AML-193 (cell line): ENCODE data around the gene FBXL22.

Experiments
- DNase-seq, 2 experiments: peaks; one replicate each; lab custom pipeline; 2025; lab: John Stamatoyannopoulos, UW

Gene FBXL22, protein sequence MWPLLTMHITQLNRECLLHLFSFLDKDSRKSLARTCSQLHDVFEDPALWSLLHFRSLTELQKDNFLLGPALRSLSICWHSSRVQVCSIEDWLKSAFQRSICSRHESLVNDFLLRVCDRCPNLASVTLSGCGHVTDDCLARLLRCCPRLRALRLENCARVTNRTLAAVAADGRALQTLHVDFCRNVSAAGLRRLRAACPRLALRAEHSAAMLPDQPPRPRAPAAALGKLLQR

GRCh38 chr15:63597038-63597790 lies at the start of gene FBXL22:
TSS of gene FBXL22 (plus strand) at chr15:63597387. CDS start at chr15:63597393, 6 bp downstream.
- DNase-seq, result no peak

DNA sequence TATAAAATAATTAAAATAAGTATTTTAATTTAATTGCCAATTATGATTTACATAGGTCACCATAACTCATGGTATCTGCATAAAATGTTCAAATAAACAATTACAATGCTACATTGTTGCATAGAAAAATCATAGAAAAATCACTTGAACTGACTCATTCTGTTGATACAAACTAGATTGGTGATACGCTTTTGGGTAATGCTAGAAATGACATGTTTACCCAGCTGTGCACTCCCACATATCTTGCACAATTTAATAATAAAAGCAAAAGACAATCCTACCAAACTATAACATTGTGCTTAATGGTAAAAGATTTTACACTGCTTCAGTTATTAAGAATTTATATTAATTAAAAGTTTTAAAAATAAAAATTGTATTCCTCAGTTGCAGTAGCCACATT lies 45.8 kb upstream of the FBXL22 start:
- no peak for DNase-seq

GRCh38 chr15:63553388-63553791 lies 43.8 kb upstream of the FBXL22 start:
- DNase-seq, result peak; percentile 22 to 44

DNA sequence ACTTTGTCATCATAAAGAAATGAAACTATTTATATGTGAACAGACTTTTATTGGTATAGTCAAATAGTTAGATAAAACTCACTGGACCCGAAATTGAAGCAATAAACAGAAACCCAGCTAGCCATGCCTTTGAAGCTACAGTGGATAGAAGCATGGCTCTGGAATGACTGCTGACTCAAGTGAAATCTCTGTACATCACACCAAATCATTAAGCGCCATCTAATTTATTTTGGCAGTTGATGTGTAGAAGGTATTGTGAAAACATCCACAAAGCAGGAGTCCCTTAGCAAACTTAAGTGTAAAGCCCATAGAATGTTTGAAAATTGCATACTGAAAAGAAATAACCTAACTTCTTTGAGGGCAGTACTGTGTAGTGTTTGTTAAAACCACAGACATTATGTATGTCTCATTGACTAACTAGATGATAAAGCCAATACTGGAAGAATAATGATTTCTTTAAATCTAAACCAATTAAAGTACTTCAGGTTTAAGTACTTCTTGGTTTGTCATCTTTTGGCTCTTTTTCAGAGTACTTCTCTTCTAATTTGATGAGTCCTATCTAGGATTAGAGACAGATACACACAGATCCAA lies 42.8 kb upstream of the FBXL22 start:
- no peak for DNase-seq

- DNase-seq, result no peak
Observed at GRCh38 chr15:63555507-63555906, 41.7 kb upstream of the FBXL22 start.

DNA sequence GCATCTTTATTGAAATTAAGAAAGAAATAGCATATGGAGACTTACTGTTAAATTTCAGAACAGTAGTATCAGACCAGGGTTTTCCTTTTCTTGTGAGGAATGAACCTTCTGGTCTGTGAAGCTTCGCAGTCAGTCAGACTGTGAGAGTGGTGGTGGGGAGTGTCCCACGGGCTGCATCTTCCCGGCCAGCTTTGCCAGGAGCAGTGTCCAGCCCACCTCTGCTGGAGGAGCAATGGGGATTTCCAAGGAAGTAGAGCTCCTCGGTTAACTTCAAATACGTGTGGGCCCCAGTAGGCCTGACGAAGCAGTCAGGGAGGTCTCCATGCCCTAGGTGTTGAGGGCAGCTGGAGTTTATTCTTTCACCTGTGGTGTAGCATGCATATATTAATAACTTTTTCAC lies 40.9 kb upstream of the FBXL22 start:
- DNase-seq, result no peak

DNA sequence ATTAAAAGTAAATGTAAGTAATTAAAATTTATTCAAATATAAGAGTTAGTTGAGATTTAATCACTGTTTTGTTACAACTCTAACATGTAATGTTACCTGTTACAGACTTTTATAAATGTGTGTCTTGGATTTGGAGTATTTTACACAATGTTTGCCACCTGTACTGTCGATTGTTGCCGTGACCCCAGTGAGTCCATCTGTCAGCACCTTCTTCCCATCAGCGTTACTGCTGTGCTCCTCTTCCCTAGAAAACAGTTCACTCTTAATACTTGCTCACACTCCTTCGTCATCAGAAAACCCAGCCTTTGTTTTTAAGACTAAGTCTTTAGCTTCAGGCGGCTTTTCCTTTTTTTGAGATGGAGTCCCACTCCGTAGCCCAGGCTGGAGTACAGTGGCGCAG lies 40.5 kb upstream of the FBXL22 start:
- no peak for DNase-seq

GRCh38 chr15:63559753-63560152 lies 37.4 kb upstream of the FBXL22 start:
- DNase-seq, result no peak

- no peak for DNase-seq
Observed at GRCh38 chr15:63560741-63561448, 36.3 kb upstream of the FBXL22 start.

- no peak for DNase-seq
Observed at GRCh38 chr15:63564093-63564492, 33.1 kb upstream of the FBXL22 start.

- DNase-seq, result no peak
Observed at GRCh38 chr15:63565536-63566186, 31.5 kb upstream of the FBXL22 start.

- DNase-seq, result no peak
Observed at GRCh38 chr15:63572749-63573464, 24.3 kb upstream of the FBXL22 start.

- no peak for DNase-seq
Observed at GRCh38 chr15:63573533-63573932, 23.7 kb upstream of the FBXL22 start.

DNA sequence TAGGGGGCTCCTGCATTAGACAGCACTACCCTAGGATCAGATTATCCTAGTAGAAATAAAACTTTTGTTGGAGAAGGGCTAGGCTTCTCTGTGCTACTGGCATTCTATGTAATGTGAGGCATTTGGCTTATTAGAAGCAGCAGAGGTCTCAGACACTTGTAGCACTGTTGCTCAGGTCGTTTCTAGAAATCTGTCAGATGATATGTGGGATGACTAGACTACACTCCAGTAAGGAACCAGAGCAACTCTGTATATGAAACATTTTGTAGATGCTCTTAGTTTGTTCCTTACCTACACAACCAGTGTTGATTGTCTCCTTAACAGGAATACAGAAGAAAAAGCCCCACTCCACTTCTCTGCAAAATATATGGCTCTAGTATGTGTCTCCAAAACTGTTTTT lies 21.9 kb upstream of the FBXL22 start:
- no peak for DNase-seq

GRCh38 chr15:63576441-63576840 lies 20.7 kb upstream of the FBXL22 start:
- no peak for DNase-seq

- DNase-seq, result no peak
Observed at GRCh38 chr15:63582179-63582578, 15.0 kb upstream of the FBXL22 start.

- no peak for DNase-seq
Observed at GRCh38 chr15:63582718-63583426, 14.3 kb upstream of the FBXL22 start.

- no peak for DNase-seq
Observed at GRCh38 chr15:63586790-63587189, 10.4 kb upstream of the FBXL22 start.

GRCh38 chr15:63587527-63587926 lies 9.7 kb upstream of the FBXL22 start:
- no peak for DNase-seq

DNA sequence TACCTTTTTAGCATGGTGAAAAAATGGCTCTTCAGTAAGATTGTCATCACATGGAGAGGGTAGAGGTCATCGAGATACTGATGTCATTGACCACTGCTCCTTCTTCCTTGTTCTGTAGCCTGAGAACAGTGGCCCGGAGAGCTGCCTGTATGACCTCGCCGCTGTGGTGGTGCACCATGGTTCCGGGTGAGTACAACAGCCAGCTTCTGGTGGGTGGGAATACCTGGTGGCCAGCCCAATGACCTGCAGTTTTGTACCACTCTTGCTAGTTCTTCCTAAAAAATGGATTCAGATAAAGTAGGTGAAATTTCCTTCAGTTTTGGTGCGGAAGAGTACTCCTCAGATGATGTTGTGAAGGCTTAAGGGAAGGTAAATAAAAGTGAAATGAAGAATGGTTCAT lies 8.4 kb upstream of the FBXL22 start:
- no peak for DNase-seq
